ENCODE data around the gene SPEF1. TPM values are rescaled to one million over a fixed set of nuclear protein-coding genes. Genes with fewer than 3 reads are reported as not detected.

Gene SPEF1
- 0.08 and 0.12 TPM in 2 replicates for total RNA-seq (ENCODE audit: low replicate concordance)

GRCh38 chr20:3781153-3781910 is at the start of gene SPEF1:
Gene SPEF1, minus strand, starts transcription at chr20:3781448. Its CDS starts 161 bp downstream, at chr20:3781287.

GRCh38 chr20:3820048-3820900 is 39.0 kb upstream of the SPEF1 start, which contains the start of gene AP5S1:
Gene AP5S1, plus strand, starts transcription at chr20:3820547. Its CDS starts 1,571 bp downstream, at chr20:3822118.

DNA sequence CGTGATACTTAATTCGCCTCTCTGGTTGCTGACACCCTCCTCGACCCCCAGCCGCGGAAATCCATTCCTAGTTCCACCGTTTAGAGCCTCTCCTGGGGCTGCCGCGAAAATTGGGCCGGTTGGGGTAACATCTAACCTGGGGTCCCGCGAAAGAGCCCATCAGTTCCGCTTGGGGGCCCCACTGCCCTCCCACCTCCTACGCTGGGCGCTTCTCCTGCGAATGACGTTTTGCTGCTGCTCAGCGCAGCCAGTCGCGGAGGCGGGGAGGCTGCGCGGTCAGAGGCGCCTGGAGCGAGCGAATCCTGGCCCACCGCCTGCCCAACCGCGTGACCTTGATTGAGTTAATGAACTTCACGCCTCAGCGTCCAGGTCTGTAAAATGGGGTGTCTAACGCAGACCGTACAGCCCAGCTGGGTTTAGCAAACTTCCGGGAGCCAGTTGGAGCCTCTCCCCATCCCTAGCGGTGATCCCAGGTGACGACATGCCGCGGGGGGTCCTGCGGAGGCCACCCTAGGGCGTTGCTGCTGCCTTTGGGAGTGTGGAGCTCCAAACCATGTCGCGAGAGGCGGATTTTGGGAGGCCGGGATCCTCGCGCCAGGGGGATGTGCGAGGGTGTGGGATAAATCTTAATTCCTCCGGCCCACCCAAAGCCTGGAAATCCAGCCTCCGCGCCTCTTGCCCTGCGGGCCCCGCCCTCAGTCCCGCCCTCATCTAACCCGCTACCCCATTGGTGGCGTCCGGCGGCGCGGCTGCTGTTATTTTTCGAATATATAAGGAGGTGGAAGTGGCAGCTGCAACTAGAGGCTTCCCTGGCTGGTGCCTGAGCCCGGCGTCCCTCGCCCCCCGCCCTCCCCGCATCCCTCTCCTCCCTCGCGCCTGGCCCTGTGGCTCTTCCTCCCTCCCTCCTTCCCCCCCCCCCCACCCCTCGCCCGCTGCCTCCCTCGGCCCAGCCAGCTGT is 14.5 kb upstream of the SPEF1 start, which contains the start of gene CDC25B:
Gene CDC25B, plus strand, starts transcription at position 800 of the 958 bp plus-strand sequence. CDS start 222 bp downstream, outside the sequence.

DNA sequence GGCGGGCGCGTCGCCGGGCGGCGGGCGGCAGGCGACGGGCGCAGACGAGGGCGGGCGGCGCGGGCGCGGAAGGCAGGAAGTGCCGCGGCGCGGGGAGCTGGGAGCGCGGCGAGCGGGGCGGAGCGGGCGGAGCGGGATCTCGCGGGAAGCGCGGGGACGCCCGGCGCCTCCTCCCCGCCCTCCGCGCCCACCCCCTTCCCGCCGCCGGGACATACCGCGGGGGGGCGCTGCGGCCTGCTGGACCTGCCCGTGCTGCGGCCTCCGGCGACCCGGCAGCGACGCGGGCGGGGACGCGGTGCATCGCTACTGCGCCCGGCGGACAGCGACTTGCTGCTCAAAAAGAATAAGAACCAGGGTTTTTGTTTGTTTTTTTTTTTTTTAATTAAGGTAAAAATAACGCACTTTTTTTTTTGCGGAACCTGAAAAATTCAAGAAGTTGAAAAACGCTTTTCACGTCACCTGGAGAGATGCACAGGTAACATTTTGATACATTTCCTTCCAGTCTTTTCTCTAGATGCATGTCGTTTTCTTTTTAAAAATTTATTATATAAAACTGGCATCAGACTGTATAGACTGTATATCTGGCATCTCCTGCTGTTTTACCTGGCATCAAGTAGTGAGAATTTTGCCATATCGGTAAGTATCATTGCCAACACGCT is 5.5 kb upstream of the SPEF1 start, which contains the start of gene CENPB:
Gene CENPB, minus strand, starts transcription at position 76 of the 659 bp plus-strand sequence. CDS start 257 bp downstream, outside the sequence.

GRCh38 chr20:3767427-3768341 is 13.6 kb downstream of the SPEF1 start, which contains the start of gene ADISSP:
Gene ADISSP, minus strand, starts transcription at chr20:3767753. Its CDS starts 7,653 bp downstream, at chr20:3760100.

GRCh38 chr20:3732327-3733118 is 48.7 kb downstream of the SPEF1 start, which contains the start of gene HSPA12B:
Gene HSPA12B, plus strand, starts transcription at chr20:3732685. Its CDS starts 5,990 bp downstream, at chr20:3738675.

Other genes with a start within 250 kb of the SPEF1 start
- not detected in 2 replicates for gene GFRA4, start 118.0 kb downstream of the SPEF1 start, total RNA-seq (ENCODE audit: low replicate concordance)
- gene ADAM33, start 99.4 kb downstream of the SPEF1 start, total RNA-seq (ENCODE audit: low replicate concordance), result 0.30 and 48.6 TPM in 2 replicates
- gene SIGLEC1, start 68.8 kb downstream of the SPEF1 start, total RNA-seq (ENCODE audit: low replicate concordance), result not detected in 2 replicates
- 3.5 TPM in 1 of 2 replicates, not detected in the other for gene HSPA12B, start 48.8 kb downstream of the SPEF1 start, total RNA-seq (ENCODE audit: low replicate concordance)
- 20.2 and 22.3 TPM in 2 replicates for gene ADISSP, start 13.7 kb downstream of the SPEF1 start, total RNA-seq (ENCODE audit: low replicate concordance)
- gene CENPB, start 5.3 kb upstream of the SPEF1 start, total RNA-seq (ENCODE audit: low replicate concordance), result 103 and 147 TPM in 2 replicates
- 11.0 and 32.8 TPM in 2 replicates for gene CDC25B, start 14.9 kb upstream of the SPEF1 start, total RNA-seq (ENCODE audit: low replicate concordance)
- gene AP5S1, start 39.1 kb upstream of the SPEF1 start, total RNA-seq (ENCODE audit: low replicate concordance), result 15.6 and 16.0 TPM in 2 replicates
- 8.4 and 8.7 TPM in 2 replicates for gene MAVS, start 65.4 kb upstream of the SPEF1 start, total RNA-seq (ENCODE audit: low replicate concordance)
- gene PANK2, start 107.9 kb upstream of the SPEF1 start, total RNA-seq (ENCODE audit: low replicate concordance), result 31.5 and 36.5 TPM in 2 replicates
- gene RNF24, start 234.1 kb upstream of the SPEF1 start, total RNA-seq (ENCODE audit: low replicate concordance), result 5.6 and 6.3 TPM in 2 replicates

Measured in smooth muscle cell of the coronary artery (primary cell).